Urothelium cell line (cell line): Measurements from ENCODE around the gene AMIGO3.

Experiments used
- DNase-seq: peaks from one replicate; pipeline ENCODE4 v3.0.0; 2011; ENCODE audit warnings: low spot score, mixed read lengths
- FAIRE-seq: peaks from 2 replicates; lab custom pipeline; 2011; peaks lifted over from hg19 to GRCh38; lab: Jason Lieb, UNC

Gene AMIGO3

GRCh38 chr3:49725906-49726681, 6.6 kb upstream of the AMIGO3 start:
- DNase-seq (no peak), FAIRE-seq (no peak)

- no peak for DNase-seq
- FAIRE-seq = no peak
These were observed 5.1 kb upstream of the AMIGO3 start for GRCh38 chr3:49724586-49724985.

GRCh38 chr3:49723628-49724551, 4.4 kb upstream of the AMIGO3 start, which contains the start of gene GMPPB:
GMPPB (minus strand) TSS chr3:49723951; CDS start chr3:49723726, 225 bp downstream.
- DNase-seq (peak; percentile 99), FAIRE-seq (peak; percentile 98)

- no peak for FAIRE-seq
- DNase-seq = peak; percentile 36
These were observed 3.8 kb upstream of the AMIGO3 start for GRCh38 chr3:49723296-49723627.

GRCh38 chr3:49722896-49723295, 3.4 kb upstream of the AMIGO3 start:
- no peak for DNase-seq
- no peak for FAIRE-seq

GRCh38 chr3:49721896-49722781, 2.7 kb upstream of the AMIGO3 start:
- DNase-seq = no peak
- FAIRE-seq = no peak

- DNase-seq (no peak), FAIRE-seq (no peak)
These were observed 2.1 kb upstream of the AMIGO3 start for GRCh38 chr3:49721596-49721895.

- DNase-seq (no peak), FAIRE-seq (peak; percentile 74)
These were observed 1.5 kb upstream of the AMIGO3 start for GRCh38 chr3:49720855-49721595.

- no peak for DNase-seq
These were observed 648 bp downstream of the AMIGO3 start for GRCh38 chr3:49718858-49719213.

GRCh38 chr3:49717959-49718857, 1.3 kb downstream of the AMIGO3 start:
- no peak for FAIRE-seq

More at GRCh38 chr3:49718858-49719213, 648 bp downstream of the AMIGO3 start:
- FAIRE-seq = no peak

GRCh38 chr3:49717211-49717958, 2.1 kb downstream of the AMIGO3 start:
- DNase-seq (no peak), FAIRE-seq (no peak)

More at GRCh38 chr3:49717959-49718857, 1.3 kb downstream of the AMIGO3 start:
- DNase-seq = no peak

GRCh38 chr3:49716691-49717210, 2.7 kb downstream of the AMIGO3 start:
- FAIRE-seq = no peak
- no peak for DNase-seq

- no peak for FAIRE-seq
- no peak for DNase-seq
These were observed 3.3 kb downstream of the AMIGO3 start for GRCh38 chr3:49716169-49716568.

- FAIRE-seq (no peak), DNase-seq (no peak)
These were observed 3.8 kb downstream of the AMIGO3 start for GRCh38 chr3:49715611-49716121.

GRCh38 chr3:49714728-49715550, 4.5 kb downstream of the AMIGO3 start:
- FAIRE-seq (no peak), DNase-seq (no peak)

- FAIRE-seq = no peak
- DNase-seq = no peak
These were observed 6.0 kb downstream of the AMIGO3 start for GRCh38 chr3:49713336-49714105.
